ENCODE data around the gene ORM2.

- TF ChIP-seq EZH2 (IDR thresholded peaks at IDR 0.05; ENCODE audit: insufficient read depth, low read length) (no peak), CTCF (IDR thresholded peaks at IDR 0.05; ENCODE audit: insufficient read depth, low read depth, low read length) (no peak)
These were observed 43.3 kb downstream of the ORM2 start for GRCh38 chr9:114372921-114373448.

Data from astrocyte (in vitro differentiated cells and primary cell).